ENCODE measurements around the gene PRCP. TPM values are rescaled to one million over a fixed set of nuclear protein-coding genes. Genes with fewer than 3 reads are reported as not detected.

PRCP gene
- total and polyA plus RNA-seq, 4 donors: 143 to 198 (median 174) TPM

GRCh38 chr11:82901165-82901921 lies 1.1 kb upstream of the PRCP start, which contains the start of gene DDIAS:
TSS of gene DDIAS (plus strand) at chr11:82901736. CDS start at chr11:82914739, 13,003 bp downstream.
- DNase-seq (ENCODE audit: low read depth in 4 of 6, low spot score in 6 of 6): peak; percentile 98 to 100 (median 99)
- under 1% methylated on average over 47 of the region's 49 CpGs for WGBS (ENCODE audit: insufficient coverage)
- no peaks in the 10 kb centered on the region for H3K27me3 ChIP-seq (ENCODE audit: control insufficient read depth, insufficient read depth, low read length)
- peak within 1 kb of the TSS; percentile 89 for H3K4me3 ChIP-seq (ENCODE audit: low read depth, low read length)
- peak within 1 kb of the TSS; percentile 97 for H3K27ac ChIP-seq (ENCODE audit: low read depth, low read length)
- H3K9me3 ChIP-seq (ENCODE audit: control insufficient read depth, insufficient read depth, low read length): no peaks in the 10 kb centered on the region
- no peaks in the 10 kb centered on the region for H3K36me3 ChIP-seq (ENCODE audit: control insufficient read depth, insufficient read depth, low read length)
- peaks cover 24% of the 10 kb centered on the region for H3K4me1 ChIP-seq (ENCODE audit: control insufficient read depth, insufficient read depth, low read length)

- DNase-seq (ENCODE audit: low read depth in 4 of 6, low spot score in 6 of 6): no peak
- Histone ChIP-seq H3K27ac (ENCODE audit: low read depth, low read length) (peak overlapping the region; percentile 97), H3K9me3 (ENCODE audit: control insufficient read depth, insufficient read depth, low read length) (no peaks in the 10 kb centered on the region), H3K4me1 (ENCODE audit: control insufficient read depth, insufficient read depth, low read length) (peaks cover 24% of the 10 kb centered on the region), H3K27me3 (ENCODE audit: control insufficient read depth, insufficient read depth, low read length) (no peaks in the 10 kb centered on the region), H3K36me3 (ENCODE audit: control insufficient read depth, insufficient read depth, low read length) (no peaks in the 10 kb centered on the region), H3K4me3 (ENCODE audit: low read depth, low read length) (peak overlapping the region; percentile 89)
- WGBS (ENCODE audit: insufficient coverage): 0% methylated on average over 10 of the region's 11 CpGs
These were observed 313 bp downstream of the PRCP start for GRCh38 chr11:82899957-82900276.

- peak in 1 of 6 donors; percentile 38 for DNase-seq (ENCODE audit: low read depth in 4 of 6, low spot score in 6 of 6)
- peaks cover 24% of the 10 kb centered on the region for H3K4me1 ChIP-seq (ENCODE audit: control insufficient read depth, insufficient read depth, low read length)
- peak overlapping the region; percentile 97 for H3K27ac ChIP-seq (ENCODE audit: low read depth, low read length)
- H3K36me3 ChIP-seq (ENCODE audit: control insufficient read depth, insufficient read depth, low read length): no peaks in the 10 kb centered on the region
- WGBS (ENCODE audit: insufficient coverage): 36% methylated on average over 2 of the region's 3 CpGs
- no peaks in the 10 kb centered on the region for H3K9me3 ChIP-seq (ENCODE audit: control insufficient read depth, insufficient read depth, low read length)
- peak overlapping the region; percentile 89 for H3K4me3 ChIP-seq (ENCODE audit: low read depth, low read length)
- H3K27me3 ChIP-seq (ENCODE audit: control insufficient read depth, insufficient read depth, low read length): no peaks in the 10 kb centered on the region
These were observed 927 bp downstream of the PRCP start for GRCh38 chr11:82899186-82899820.

GRCh38 chr11:82898241-82898640 lies 2.0 kb downstream of the PRCP start:
- DNase-seq (ENCODE audit: low read depth in 4 of 6, low spot score in 6 of 6): peak in 1 of 6 donors; percentile 6
- Histone ChIP-seq H3K4me1 (ENCODE audit: control insufficient read depth, insufficient read depth, low read length) (peaks cover 24% of the 10 kb centered on the region), H3K36me3 (ENCODE audit: control insufficient read depth, insufficient read depth, low read length) (no peaks in the 10 kb centered on the region), H3K4me3 (ENCODE audit: low read depth, low read length) (peak overlapping the region; percentile 89), H3K9me3 (ENCODE audit: control insufficient read depth, insufficient read depth, low read length) (no peaks in the 10 kb centered on the region), H3K27ac (ENCODE audit: low read depth, low read length) (no peak overlapping the region), H3K27me3 (ENCODE audit: control insufficient read depth, insufficient read depth, low read length) (no peaks in the 10 kb centered on the region)
- no CpG with 5 or more reads among the region's 1 CpG for WGBS (ENCODE audit: insufficient coverage)

- no peaks in the 10 kb centered on the region for H3K9me3 ChIP-seq (ENCODE audit: control insufficient read depth, insufficient read depth, low read length)
- no peak overlapping the region for H3K27ac ChIP-seq (ENCODE audit: low read depth, low read length)
- H3K4me1 ChIP-seq (ENCODE audit: control insufficient read depth, insufficient read depth, low read length): peaks cover 15% of the 10 kb centered on the region
- no peaks in the 10 kb centered on the region for H3K27me3 ChIP-seq (ENCODE audit: control insufficient read depth, insufficient read depth, low read length)
- H3K4me3 ChIP-seq (ENCODE audit: low read depth, low read length): no peak overlapping the region
- WGBS (ENCODE audit: insufficient coverage): 100% methylated on average over 3 of the region's 6 CpGs
- H3K36me3 ChIP-seq (ENCODE audit: control insufficient read depth, insufficient read depth, low read length): no peaks in the 10 kb centered on the region
- DNase-seq (ENCODE audit: low read depth in 4 of 6, low spot score in 6 of 6): no peak
These were observed 4.0 kb downstream of the PRCP start for GRCh38 chr11:82896183-82896582.

GRCh38 chr11:82895437-82896091 lies 4.7 kb downstream of the PRCP start:
- Histone ChIP-seq H3K4me1 (ENCODE audit: control insufficient read depth, insufficient read depth, low read length) (peaks cover 10% of the 10 kb centered on the region), H3K36me3 (ENCODE audit: control insufficient read depth, insufficient read depth, low read length) (no peaks in the 10 kb centered on the region), H3K27me3 (ENCODE audit: control insufficient read depth, insufficient read depth, low read length) (no peaks in the 10 kb centered on the region), H3K27ac (ENCODE audit: low read depth, low read length) (no peak overlapping the region), H3K9me3 (ENCODE audit: control insufficient read depth, insufficient read depth, low read length) (no peaks in the 10 kb centered on the region), H3K4me3 (ENCODE audit: low read depth, low read length) (no peak overlapping the region)
- no peak for DNase-seq (ENCODE audit: low read depth in 4 of 6, low spot score in 6 of 6)

- H3K4me3 ChIP-seq (ENCODE audit: low read depth, low read length): no peak overlapping the region
- no peaks in the 10 kb centered on the region for H3K4me1 ChIP-seq (ENCODE audit: control insufficient read depth, insufficient read depth, low read length)
- no peak for DNase-seq (ENCODE audit: low read depth in 4 of 6, low spot score in 6 of 6)
- no peak overlapping the region for H3K27ac ChIP-seq (ENCODE audit: low read depth, low read length)
- H3K9me3 ChIP-seq (ENCODE audit: control insufficient read depth, insufficient read depth, low read length): no peaks in the 10 kb centered on the region
- no peaks in the 10 kb centered on the region for H3K27me3 ChIP-seq (ENCODE audit: control insufficient read depth, insufficient read depth, low read length)
- no peaks in the 10 kb centered on the region for H3K36me3 ChIP-seq (ENCODE audit: control insufficient read depth, insufficient read depth, low read length)
- WGBS (ENCODE audit: insufficient coverage): no CpG with 5 or more reads among the region's 2 CpGs
These were observed 7.5 kb downstream of the PRCP start for GRCh38 chr11:82892611-82893169.

- Histone ChIP-seq H3K9me3 (ENCODE audit: control insufficient read depth, insufficient read depth, low read length) (no peaks in the 10 kb centered on the region), H3K27me3 (ENCODE audit: control insufficient read depth, insufficient read depth, low read length) (no peaks in the 10 kb centered on the region), H3K4me3 (ENCODE audit: low read depth, low read length) (no peak overlapping the region), H3K4me1 (ENCODE audit: control insufficient read depth, insufficient read depth, low read length) (no peaks in the 10 kb centered on the region), H3K36me3 (ENCODE audit: control insufficient read depth, insufficient read depth, low read length) (no peaks in the 10 kb centered on the region), H3K27ac (ENCODE audit: low read depth, low read length) (no peak overlapping the region)
- DNase-seq (ENCODE audit: low read depth in 4 of 6, low spot score in 6 of 6): no peak
These were observed 9.3 kb downstream of the PRCP start for GRCh38 chr11:82890936-82891335.

- DNase-seq (ENCODE audit: low read depth in 4 of 6, low spot score in 6 of 6): no peak
- 83% methylated on average over 1 of the region's 1 CpG for WGBS (ENCODE audit: insufficient coverage)
These were observed 10.3 kb downstream of the PRCP start for GRCh38 chr11:82890002-82890341.

More at GRCh38 chr11:82890002-82890341, 10.3 kb downstream of the PRCP start:
- no peaks in the 10 kb centered on the region for H3K36me3 ChIP-seq (ENCODE audit: control insufficient read depth, insufficient read depth, low read length)
- H3K9me3 ChIP-seq (ENCODE audit: control insufficient read depth, insufficient read depth, low read length): no peaks in the 10 kb centered on the region
- no peaks in the 10 kb centered on the region for H3K4me1 ChIP-seq (ENCODE audit: control insufficient read depth, insufficient read depth, low read length)
- no peak overlapping the region for H3K27ac ChIP-seq (ENCODE audit: low read depth, low read length)
- H3K4me3 ChIP-seq (ENCODE audit: low read depth, low read length): no peak overlapping the region
- H3K27me3 ChIP-seq (ENCODE audit: control insufficient read depth, insufficient read depth, low read length): no peaks in the 10 kb centered on the region
